Keratinocyte (primary cell): ENCODE results near the gene CAV2. TPM values are rescaled to one million over a fixed set of nuclear protein-coding genes. Genes with fewer than 3 reads are reported as not detected.

ENCODE experiments used
- DNase-seq: peaks from one replicate; pipeline ENCODE4 v3.0.0-alpha.2; 2011; ENCODE audit warnings: low read depth, missing footprints, low spot score
- FAIRE-seq: peaks from 2 replicates; lab custom pipeline; 2011; peaks lifted over from hg19 to GRCh38; lab: Jason Lieb, UNC
- H2AFZ ChIP-seq: 2 replicates; pipeline ENCODE4 v1.6.0; 2012; ENCODE audit warnings: low read length, control low read depth, inconsistent platforms; ENCODE audit not compliant: control insufficient read depth
- H3K27ac ChIP-seq: 2 replicates; pipeline ENCODE4 v1.5.1; 2011; ENCODE audit warnings: low read length; ENCODE audit not compliant: control insufficient read depth, insufficient read depth
- H3K27me3 ChIP-seq: 3 replicates; pipeline ENCODE4 v1.6.0; 2011; ENCODE audit warnings: low read length; ENCODE audit not compliant: control insufficient read depth, insufficient read depth; ENCODE audit errors: extremely low read depth
- H3K36me3 ChIP-seq, 2 experiments: 2 replicates in 1 of 2; 3 replicates in 1 of 2; pipeline ENCODE4 v1.5.1; 2011; ENCODE audit warnings: low read length in 2 of 2, mild to moderate bottlenecking in 1 of 2; ENCODE audit not compliant: control insufficient read depth in 2 of 2, insufficient read depth in 2 of 2; ENCODE audit errors: extremely low read depth in 1 of 2
- H3K4me1 ChIP-seq: 3 replicates; pipeline ENCODE4 v1.5.1; 2011; ENCODE audit warnings: low read length; ENCODE audit not compliant: control insufficient read depth, insufficient read depth; ENCODE audit errors: extremely low read depth
- H3K4me2 ChIP-seq: 3 replicates; pipeline ENCODE4 v1.6.0; 2011; ENCODE audit warnings: low read depth, low read length; ENCODE audit not compliant: control insufficient read depth, insufficient read depth; ENCODE audit errors: extremely low read depth
- H3K4me3 ChIP-seq, 3 experiments: fragments of 200-600 bp in 1 of 3; sonication (generic) in 1 of 3; 2 replicates in 2 of 3; 3 replicates in 1 of 3; pipeline ENCODE4 v1.5.1; 2011 to 2016; ENCODE audit warnings: low read length in 3 of 3, mild to moderate bottlenecking in 3 of 3, control low read depth in 2 of 3, inconsistent platforms in 1 of 3, low read depth in 1 of 3, mixed read lengths in 1 of 3, mixed run types in 1 of 3, moderate library complexity in 1 of 3; ENCODE audit not compliant: control insufficient read depth in 2 of 3, insufficient read depth in 2 of 3; ENCODE audit errors: extremely low read depth in 1 of 3
- H3K79me2 ChIP-seq: 2 replicates; pipeline ENCODE4 v1.6.0; 2012; ENCODE audit warnings: low read length; ENCODE audit not compliant: control insufficient read depth, insufficient read depth
- H3K9ac ChIP-seq: 3 replicates; pipeline ENCODE4 v1.6.0; 2011; ENCODE audit warnings: low read length; ENCODE audit not compliant: control insufficient read depth, insufficient read depth; ENCODE audit errors: extremely low read depth
- H3K9me1 ChIP-seq: 3 replicates; pipeline ENCODE4 v1.6.0; 2011; ENCODE audit warnings: low read length; ENCODE audit not compliant: control insufficient read depth, insufficient read depth; ENCODE audit errors: extremely low read depth
- H3K9me3 ChIP-seq: 2 replicates; pipeline ENCODE4 v1.5.1; 2012; ENCODE audit warnings: low read depth, low read length; ENCODE audit not compliant: control insufficient read depth
- H4K20me1 ChIP-seq: 3 replicates; pipeline ENCODE4 v1.6.0; 2011; ENCODE audit warnings: low read length; ENCODE audit not compliant: control insufficient read depth, insufficient read depth; ENCODE audit errors: extremely low read depth
- EZH2 ChIP-seq: IDR thresholded peaks from one replicate; pipeline ENCODE4 v1.6.1; 2012; ENCODE audit warnings: inconsistent platforms, mild to moderate bottlenecking, low read length, moderate library complexity
- dilution Hi-C: fragments of 300-500 bp; cut with MboI; formaldehyde crosslinking; loops from one replicate; pipeline ENCODE4 v1.7.0; 2020; ENCODE audit warnings: low sequenced_read_pairs; ENCODE audit not compliant: extremely low pct_ligation_motif_present
- polyA plus RNA-seq, 5 experiments: library from polyadenylated mRNA; depleted of rRNA in 3 of 5; stranded (reverse) in 3 of 5; stranded (forward) in 1 of 5; unstranded in 1 of 5; fragments of >200 nt; gene quantifications; 1 replicate in 1 of 5; 2 replicates in 3 of 5; 3 replicates in 1 of 5; pipeline versions ENCODE4 v1.2.1 to v1.2.3, GENCODE V29; 2011 to 2012; ENCODE audit warnings: missing spikeins in 2 of 5, low read depth in 1 of 5, low replicate concordance in 1 of 5
- TF ChIP-seq, protein P1 (sequence below), 3 experiments: IDR thresholded peaks in 1 of 3; conservative IDR thresholded peaks in 1 of 3; optimal IDR thresholded peaks in 1 of 3; 2 replicates in 2 of 3; 3 replicates in 1 of 3; pipeline versions ENCODE3 to v1.5.1; 2011; ENCODE audit warnings: low read length in 3 of 3, mild to moderate bottlenecking in 3 of 3, moderate library complexity in 2 of 3, control low read depth in 1 of 3, inconsistent platforms in 1 of 3; ENCODE audit not compliant: insufficient read depth in 2 of 3; ENCODE audit errors: extremely low read depth in 1 of 3

CAV2 gene
- polyA plus RNA-seq, 1 donor (not counting 4 experiments of a cell fraction or from before 2014, with no cell fraction given): 631 TPM

DNA sequence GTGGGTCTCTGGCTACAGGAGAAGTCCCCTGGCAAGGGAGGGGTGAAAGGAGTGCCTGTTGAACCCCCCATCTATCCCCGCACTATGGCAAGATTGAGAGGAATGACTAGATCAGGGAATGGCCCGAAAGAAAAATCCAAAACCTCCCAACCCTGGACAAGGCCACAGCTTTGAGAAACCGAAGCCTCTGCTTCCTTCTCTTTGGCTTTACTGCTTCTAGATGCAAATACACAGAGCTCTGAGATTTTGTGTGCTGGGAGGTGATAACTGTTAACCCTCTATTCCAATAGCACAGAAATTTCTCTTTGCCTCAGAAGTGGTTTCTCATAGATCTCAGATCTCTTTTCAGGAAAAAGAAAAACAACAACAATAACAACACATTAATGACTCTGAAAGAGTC lies 40.3 kb downstream of the CAV2 start:
- Histone ChIP-seq H3K9me1 (peaks cover 3% of the 10 kb centered on the region), H3K4me2 (no peak overlapping the region)
- FAIRE-seq: no peak

DNA sequence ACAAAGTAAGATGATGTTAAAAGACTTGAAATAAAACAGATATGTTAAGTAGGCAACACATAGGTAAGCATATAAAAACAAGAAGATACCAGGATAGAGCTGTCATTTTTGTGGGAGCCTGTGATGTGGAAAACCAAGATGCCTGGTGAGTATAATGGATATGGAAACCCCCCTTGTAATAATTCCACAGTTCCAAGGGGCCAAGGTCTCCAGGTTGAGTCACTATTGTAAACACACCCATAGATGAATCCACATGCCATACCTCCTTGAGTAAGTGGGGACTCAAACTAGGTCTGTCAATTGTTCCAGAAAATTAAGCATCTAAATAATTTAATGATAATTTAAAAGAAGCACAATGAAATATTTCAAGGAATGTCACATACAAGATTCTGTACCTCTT lies 41.2 kb downstream of the CAV2 start:
- Histone ChIP-seq H3K27me3 (no peaks in the 10 kb centered on the region), H3K79me2 (peaks cover 95% of the 10 kb centered on the region), H3K9me1 (no peaks in the 10 kb centered on the region), H3K4me2 (no peak overlapping the region), H3K4me3 (no peak overlapping the region), H3K4me1 (peaks cover 17% of the 10 kb centered on the region), H3K36me3 (peaks cover 33 to 61% of the 10 kb centered on the region in 2 experiments), H4K20me1 (peaks cover 38% of the 10 kb centered on the region), H3K9me3 (no peaks in the 10 kb centered on the region), H3K27ac (no peak overlapping the region), H2AFZ (no peak overlapping the region), H3K9ac (no peak overlapping the region)
- no peak for DNase-seq
- FAIRE-seq: no peak
- no peak for TF ChIP-seq EZH2
- TF ChIP-seq, protein P1, sequence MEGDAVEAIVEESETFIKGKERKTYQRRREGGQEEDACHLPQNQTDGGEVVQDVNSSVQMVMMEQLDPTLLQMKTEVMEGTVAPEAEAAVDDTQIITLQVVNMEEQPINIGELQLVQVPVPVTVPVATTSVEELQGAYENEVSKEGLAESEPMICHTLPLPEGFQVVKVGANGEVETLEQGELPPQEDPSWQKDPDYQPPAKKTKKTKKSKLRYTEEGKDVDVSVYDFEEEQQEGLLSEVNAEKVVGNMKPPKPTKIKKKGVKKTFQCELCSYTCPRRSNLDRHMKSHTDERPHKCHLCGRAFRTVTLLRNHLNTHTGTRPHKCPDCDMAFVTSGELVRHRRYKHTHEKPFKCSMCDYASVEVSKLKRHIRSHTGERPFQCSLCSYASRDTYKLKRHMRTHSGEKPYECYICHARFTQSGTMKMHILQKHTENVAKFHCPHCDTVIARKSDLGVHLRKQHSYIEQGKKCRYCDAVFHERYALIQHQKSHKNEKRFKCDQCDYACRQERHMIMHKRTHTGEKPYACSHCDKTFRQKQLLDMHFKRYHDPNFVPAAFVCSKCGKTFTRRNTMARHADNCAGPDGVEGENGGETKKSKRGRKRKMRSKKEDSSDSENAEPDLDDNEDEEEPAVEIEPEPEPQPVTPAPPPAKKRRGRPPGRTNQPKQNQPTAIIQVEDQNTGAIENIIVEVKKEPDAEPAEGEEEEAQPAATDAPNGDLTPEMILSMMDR (optimal IDR thresholded peaks at IDR 0.05 in 1 of 3, IDR thresholded peaks at IDR 0.05 in 1 of 3, conservative IDR thresholded peaks at IDR 0.05 in 1 of 3; ENCODE audit: extremely low read depth in 1 of 3, insufficient read depth in 2 of 3, low read length in 3 of 3): no peak
- dilution Hi-C loops: no loop called here

More for the DNA sequence above, 40.3 kb downstream of the CAV2 start:
- dilution Hi-C loops: no loop called here
- Histone ChIP-seq H3K9me3 (no peaks in the 10 kb centered on the region), H3K4me3 (no peak overlapping the region), H3K36me3 (peaks cover 37 to 70% of the 10 kb centered on the region in 2 experiments), H4K20me1 (peaks cover 41% of the 10 kb centered on the region), H3K9ac (no peak overlapping the region), H3K27ac (no peak overlapping the region), H3K79me2 (peaks cover 95% of the 10 kb centered on the region), H3K27me3 (no peaks in the 10 kb centered on the region), H2AFZ (no peak overlapping the region), H3K4me1 (peaks cover 20% of the 10 kb centered on the region)
- DNase-seq: no peak
- TF ChIP-seq EZH2: no peak
- TF ChIP-seq, protein P1 (optimal IDR thresholded peaks at IDR 0.05 in 1 of 3, IDR thresholded peaks at IDR 0.05 in 1 of 3, conservative IDR thresholded peaks at IDR 0.05 in 1 of 3; ENCODE audit: extremely low read depth in 1 of 3, insufficient read depth in 2 of 3, low read length in 3 of 3): no peak
